ENCODE results near the gene CADM2.

CADM2 gene

GRCh38 chr3:85725809-85726208, 767.0 kb downstream of the CADM2 start:
- H3K4me3 ChIP-seq (ENCODE audit: low read length): no peak overlapping the region
- DNase-seq (ENCODE audit: low read depth): no peak
- TF ChIP-seq, protein P1, sequence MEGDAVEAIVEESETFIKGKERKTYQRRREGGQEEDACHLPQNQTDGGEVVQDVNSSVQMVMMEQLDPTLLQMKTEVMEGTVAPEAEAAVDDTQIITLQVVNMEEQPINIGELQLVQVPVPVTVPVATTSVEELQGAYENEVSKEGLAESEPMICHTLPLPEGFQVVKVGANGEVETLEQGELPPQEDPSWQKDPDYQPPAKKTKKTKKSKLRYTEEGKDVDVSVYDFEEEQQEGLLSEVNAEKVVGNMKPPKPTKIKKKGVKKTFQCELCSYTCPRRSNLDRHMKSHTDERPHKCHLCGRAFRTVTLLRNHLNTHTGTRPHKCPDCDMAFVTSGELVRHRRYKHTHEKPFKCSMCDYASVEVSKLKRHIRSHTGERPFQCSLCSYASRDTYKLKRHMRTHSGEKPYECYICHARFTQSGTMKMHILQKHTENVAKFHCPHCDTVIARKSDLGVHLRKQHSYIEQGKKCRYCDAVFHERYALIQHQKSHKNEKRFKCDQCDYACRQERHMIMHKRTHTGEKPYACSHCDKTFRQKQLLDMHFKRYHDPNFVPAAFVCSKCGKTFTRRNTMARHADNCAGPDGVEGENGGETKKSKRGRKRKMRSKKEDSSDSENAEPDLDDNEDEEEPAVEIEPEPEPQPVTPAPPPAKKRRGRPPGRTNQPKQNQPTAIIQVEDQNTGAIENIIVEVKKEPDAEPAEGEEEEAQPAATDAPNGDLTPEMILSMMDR (conservative IDR thresholded peaks at IDR 0.05; ENCODE audit: low read depth, low read length): no peak

DNA sequence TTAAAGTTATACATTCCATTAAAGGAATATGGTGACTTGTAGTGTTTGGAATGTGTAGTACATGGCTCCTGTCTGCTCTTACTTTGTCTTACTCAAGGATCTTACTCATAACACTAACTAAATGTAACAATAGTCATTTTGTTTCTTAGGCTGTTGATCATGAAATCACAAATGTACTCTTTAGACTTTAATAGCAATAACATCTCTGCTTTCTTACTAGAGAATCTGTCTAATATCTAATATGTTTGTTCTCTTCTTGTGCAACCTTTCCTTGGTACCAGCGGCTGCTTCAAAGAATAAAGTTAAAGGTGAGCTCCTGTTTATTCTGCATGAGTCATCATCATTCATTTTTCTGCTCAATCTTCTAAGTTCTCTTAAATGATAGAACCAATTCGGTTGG, 767.5 kb downstream of the CADM2 start:
- TF ChIP-seq, protein P1 (conservative IDR thresholded peaks at IDR 0.05; ENCODE audit: low read depth, low read length): no peak
- no peak for DNase-seq (ENCODE audit: low read depth)

DNA sequence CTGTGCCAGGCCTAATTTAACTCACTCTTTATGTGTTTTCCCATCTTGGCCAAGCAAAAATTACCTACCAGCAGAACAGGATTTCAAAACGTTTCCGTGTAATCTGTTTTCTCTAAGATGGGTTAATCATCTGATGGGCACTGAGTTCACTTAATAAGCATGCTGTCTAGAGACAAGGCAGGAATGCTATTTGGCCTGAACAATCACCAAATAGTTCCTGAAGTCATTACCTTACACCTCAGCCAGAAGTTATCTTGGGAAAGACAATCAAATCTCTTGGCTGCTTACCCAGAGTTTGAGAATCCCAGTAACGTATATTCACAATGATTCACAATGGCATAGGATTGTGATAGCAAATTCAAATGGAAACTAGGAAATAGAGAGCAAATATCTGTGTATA, 779.1 kb downstream of the CADM2 start:
- DNase-seq (ENCODE audit: low read depth): no peak

More for the DNA sequence above, 767.5 kb downstream of the CADM2 start:
- no peak overlapping the region for H3K4me3 ChIP-seq (ENCODE audit: low read length)

DNA sequence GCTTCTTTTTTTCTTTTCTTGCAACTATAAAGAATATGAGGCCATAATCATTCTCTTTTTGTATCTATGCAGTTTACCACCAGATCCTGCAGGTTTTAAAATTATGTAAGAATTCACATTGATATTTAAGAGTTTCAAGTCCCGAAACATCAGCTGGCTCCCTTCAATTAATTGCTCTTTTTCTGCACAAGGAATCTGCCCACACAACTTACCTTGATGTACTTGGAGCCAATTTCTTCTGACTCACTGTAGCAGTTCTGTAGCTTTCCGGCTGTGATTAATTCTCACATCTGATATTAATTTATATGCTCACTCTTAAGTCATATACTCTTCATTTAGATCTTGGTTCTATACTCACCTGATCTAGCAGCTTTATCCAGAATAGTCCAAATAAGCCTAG, 781.8 kb downstream of the CADM2 start:
- no peak overlapping the region for H3K4me3 ChIP-seq (ENCODE audit: low read length)
- TF ChIP-seq, protein P1 (conservative IDR thresholded peaks at IDR 0.05; ENCODE audit: low read depth, low read length): no peak
- no peak for DNase-seq (ENCODE audit: low read depth)

More for the DNA sequence above, 779.1 kb downstream of the CADM2 start:
- TF ChIP-seq, protein P1 (conservative IDR thresholded peaks at IDR 0.05; ENCODE audit: low read depth, low read length): no peak
- no peak overlapping the region for H3K4me3 ChIP-seq (ENCODE audit: low read length)

- H3K4me3 ChIP-seq (ENCODE audit: low read length): no peak overlapping the region
- TF ChIP-seq, protein P1 (conservative IDR thresholded peaks at IDR 0.05; ENCODE audit: low read depth, low read length): no peak
- DNase-seq (ENCODE audit: low read depth): no peak
These were observed 799.7 kb downstream of the CADM2 start for GRCh38 chr3:85758442-85758841.

- DNase-seq (ENCODE audit: low read depth): no peak
- no peak overlapping the region for H3K4me3 ChIP-seq (ENCODE audit: low read length)
- TF ChIP-seq, protein P1 (conservative IDR thresholded peaks at IDR 0.05; ENCODE audit: low read depth, low read length): no peak
These were observed 801.6 kb downstream of the CADM2 start for GRCh38 chr3:85760342-85760741.

GRCh38 chr3:85780806-85781205, 822.0 kb downstream of the CADM2 start:
- H3K4me3 ChIP-seq (ENCODE audit: low read length): no peak overlapping the region
- no peak for DNase-seq (ENCODE audit: low read depth)
- TF ChIP-seq, protein P1 (conservative IDR thresholded peaks at IDR 0.05; ENCODE audit: low read depth, low read length): no peak
